GM12873 (cell line): ENCODE results near the gene NPR1.

Source experiments
- CTCF ChIP-seq: IDR thresholded peaks from 2 replicates; pipeline ENCODE4 v1.5.1; 2012; ENCODE audit warnings: low read depth, mild to moderate bottlenecking, moderate library complexity, low read length, control low read depth; ENCODE audit not compliant: insufficient read depth; ENCODE audit errors: missing control alignments

NPR1 gene

GRCh38 chr1:153662269-153662668 is 16.2 kb upstream of the NPR1 start:
- TF ChIP-seq CTCF, result no peak

GRCh38 chr1:153663211-153663610 is 15.3 kb upstream of the NPR1 start:
- no peak for TF ChIP-seq CTCF

GRCh38 chr1:153667439-153667838 is 11.0 kb upstream of the NPR1 start:
- no peak for TF ChIP-seq CTCF

GRCh38 chr1:153669606-153670005 is 8.9 kb upstream of the NPR1 start:
- TF ChIP-seq CTCF, result no peak

GRCh38 chr1:153670257-153670858 is 8.1 kb upstream of the NPR1 start:
- TF ChIP-seq CTCF, result no peak

GRCh38 chr1:153670859-153671627 is 7.4 kb upstream of the NPR1 start, which contains the start of gene ILF2:
Gene ILF2, minus strand, starts transcription at chr1:153670993. Its CDS starts 71 bp downstream, at chr1:153670922.
- peak; percentile 33 for TF ChIP-seq CTCF

GRCh38 chr1:153673511-153673910 is 5.0 kb upstream of the NPR1 start:
- TF ChIP-seq CTCF, result no peak
